Measurements from ENCODE around the gene EME1. TPM values are rescaled to one million over a fixed set of nuclear protein-coding genes. Genes with fewer than 3 reads are reported as not detected.

EME1 gene
- total and polyA plus RNA-seq, 2 of the 13 experiments (the other 11 are each of a cell fraction or from before 2014, with no cell fraction given): 20.7 to 24.6 TPM

DNA sequence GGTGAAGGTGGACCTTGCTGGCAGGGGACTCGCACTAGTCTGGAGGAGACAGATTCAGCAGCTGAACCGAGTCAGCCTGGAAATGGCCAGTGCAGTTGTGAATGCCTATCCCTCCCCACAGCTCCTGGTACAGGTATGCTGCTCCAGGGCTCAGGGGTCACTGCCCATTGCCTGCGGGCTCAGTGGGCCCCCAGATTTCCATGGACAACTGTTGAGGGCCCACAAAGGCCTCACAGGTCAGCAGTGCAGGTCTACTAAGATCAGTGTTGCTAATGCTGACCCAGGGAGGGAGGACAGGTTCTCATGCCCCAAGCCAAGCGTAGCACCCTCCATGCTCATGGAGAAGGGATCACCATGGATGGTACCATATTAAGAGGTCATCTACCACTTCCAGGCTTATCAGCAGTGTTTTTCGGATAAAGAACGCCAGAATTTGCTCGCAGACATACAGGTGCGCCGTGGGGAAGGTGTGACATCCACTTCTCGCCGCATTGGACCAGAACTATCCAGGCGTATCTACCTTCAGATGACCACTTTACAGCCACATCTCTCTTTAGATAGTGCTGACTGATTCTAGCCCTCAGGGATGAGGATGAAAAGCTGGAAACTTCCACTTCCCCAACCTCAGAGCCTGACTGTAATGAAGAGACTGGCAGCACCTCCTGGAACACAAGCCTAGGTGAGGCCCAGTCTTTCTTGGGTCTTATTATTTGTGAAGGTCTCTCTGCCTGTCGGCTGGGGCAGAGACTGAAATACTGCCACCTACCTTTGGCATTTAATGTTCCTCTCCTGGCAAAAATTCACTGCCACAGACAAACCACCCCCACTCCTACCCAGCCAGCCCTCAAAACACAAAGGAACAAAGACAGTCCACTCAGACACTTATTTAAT lies 7.6 kb downstream of the EME1 start (continued):
- TF ChIP-seq, protein P1, sequence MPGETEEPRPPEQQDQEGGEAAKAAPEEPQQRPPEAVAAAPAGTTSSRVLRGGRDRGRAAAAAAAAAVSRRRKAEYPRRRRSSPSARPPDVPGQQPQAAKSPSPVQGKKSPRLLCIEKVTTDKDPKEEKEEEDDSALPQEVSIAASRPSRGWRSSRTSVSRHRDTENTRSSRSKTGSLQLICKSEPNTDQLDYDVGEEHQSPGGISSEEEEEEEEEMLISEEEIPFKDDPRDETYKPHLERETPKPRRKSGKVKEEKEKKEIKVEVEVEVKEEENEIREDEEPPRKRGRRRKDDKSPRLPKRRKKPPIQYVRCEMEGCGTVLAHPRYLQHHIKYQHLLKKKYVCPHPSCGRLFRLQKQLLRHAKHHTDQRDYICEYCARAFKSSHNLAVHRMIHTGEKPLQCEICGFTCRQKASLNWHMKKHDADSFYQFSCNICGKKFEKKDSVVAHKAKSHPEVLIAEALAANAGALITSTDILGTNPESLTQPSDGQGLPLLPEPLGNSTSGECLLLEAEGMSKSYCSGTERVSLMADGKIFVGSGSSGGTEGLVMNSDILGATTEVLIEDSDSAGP (CRISPR knock-in tag; IDR thresholded peaks at IDR 0.05; ENCODE audit: borderline replicate concordance): no peak
- TF ChIP-seq PLRG1 (conservative IDR thresholded peaks at IDR 0.05) (no peak), KLF16 (CRISPR knock-in tag; IDR thresholded peaks at IDR 0.05) (no peak), GTF2F1 (IDR thresholded peaks at IDR 0.05; ENCODE audit: low read length) (no peak), IRX3 (CRISPR knock-in tag; IDR thresholded peaks at IDR 0.05; ENCODE audit: borderline replicate concordance, low read depth) (no peak), SRSF4 (IDR thresholded peaks at IDR 0.05; ENCODE audit: low read depth, low read length, poor library complexity, severe bottlenecking) (peak; percentile 81), FOXA1 (IDR thresholded peaks at IDR 0.05) (no peak), FOXA1 (CRISPR knock-in tag; IDR thresholded peaks at IDR 0.05) (no peak), ZC3H4 (CRISPR knock-in tag; IDR thresholded peaks at IDR 0.05; ENCODE audit: borderline replicate concordance) (0 out of 2 replicates have a peak, but pooled peaks have one; percentile 48), RBM22 (optimal IDR thresholded peaks at IDR 0.05; ENCODE audit: low read length) (peak; percentile 93), ZNF563 (CRISPR knock-in tag; IDR thresholded peaks at IDR 0.05) (no peak), YEATS2 (CRISPR knock-in tag; IDR thresholded peaks at IDR 0.05; ENCODE audit: borderline replicate concordance) (no peak), BHLHE40 (IDR thresholded peaks at IDR 0.05; ENCODE audit: low read length) (no peak), MTA1 (CRISPR knock-in tag; IDR thresholded peaks at IDR 0.05; ENCODE audit: borderline replicate concordance) (no peak)
- TF ChIP-seq, protein P2, sequence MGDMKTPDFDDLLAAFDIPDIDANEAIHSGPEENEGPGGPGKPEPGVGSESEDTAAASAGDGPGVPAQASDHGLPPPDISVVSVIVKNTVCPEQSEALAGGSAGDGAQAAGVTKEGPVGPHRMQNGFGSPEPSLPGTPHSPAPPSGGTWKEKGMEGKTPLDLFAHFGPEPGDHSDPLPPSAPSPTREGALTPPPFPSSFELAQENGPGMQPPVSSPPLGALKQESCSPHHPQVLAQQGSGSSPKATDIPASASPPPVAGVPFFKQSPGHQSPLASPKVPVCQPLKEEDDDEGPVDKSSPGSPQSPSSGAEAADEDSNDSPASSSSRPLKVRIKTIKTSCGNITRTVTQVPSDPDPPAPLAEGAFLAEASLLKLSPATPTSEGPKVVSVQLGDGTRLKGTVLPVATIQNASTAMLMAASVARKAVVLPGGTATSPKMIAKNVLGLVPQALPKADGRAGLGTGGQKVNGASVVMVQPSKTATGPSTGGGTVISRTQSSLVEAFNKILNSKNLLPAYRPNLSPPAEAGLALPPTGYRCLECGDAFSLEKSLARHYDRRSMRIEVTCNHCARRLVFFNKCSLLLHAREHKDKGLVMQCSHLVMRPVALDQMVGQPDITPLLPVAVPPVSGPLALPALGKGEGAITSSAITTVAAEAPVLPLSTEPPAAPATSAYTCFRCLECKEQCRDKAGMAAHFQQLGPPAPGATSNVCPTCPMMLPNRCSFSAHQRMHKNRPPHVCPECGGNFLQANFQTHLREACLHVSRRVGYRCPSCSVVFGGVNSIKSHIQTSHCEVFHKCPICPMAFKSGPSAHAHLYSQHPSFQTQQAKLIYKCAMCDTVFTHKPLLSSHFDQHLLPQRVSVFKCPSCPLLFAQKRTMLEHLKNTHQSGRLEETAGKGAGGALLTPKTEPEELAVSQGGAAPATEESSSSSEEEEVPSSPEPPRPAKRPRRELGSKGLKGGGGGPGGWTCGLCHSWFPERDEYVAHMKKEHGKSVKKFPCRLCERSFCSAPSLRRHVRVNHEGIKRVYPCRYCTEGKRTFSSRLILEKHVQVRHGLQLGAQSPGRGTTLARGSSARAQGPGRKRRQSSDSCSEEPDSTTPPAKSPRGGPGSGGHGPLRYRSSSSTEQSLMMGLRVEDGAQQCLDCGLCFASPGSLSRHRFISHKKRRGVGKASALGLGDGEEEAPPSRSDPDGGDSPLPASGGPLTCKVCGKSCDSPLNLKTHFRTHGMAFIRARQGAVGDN (CRISPR knock-in tag; IDR thresholded peaks at IDR 0.05): peak; percentile 15; the same call in 1 of the 2 replicates
- TF ChIP-seq, protein P3, sequence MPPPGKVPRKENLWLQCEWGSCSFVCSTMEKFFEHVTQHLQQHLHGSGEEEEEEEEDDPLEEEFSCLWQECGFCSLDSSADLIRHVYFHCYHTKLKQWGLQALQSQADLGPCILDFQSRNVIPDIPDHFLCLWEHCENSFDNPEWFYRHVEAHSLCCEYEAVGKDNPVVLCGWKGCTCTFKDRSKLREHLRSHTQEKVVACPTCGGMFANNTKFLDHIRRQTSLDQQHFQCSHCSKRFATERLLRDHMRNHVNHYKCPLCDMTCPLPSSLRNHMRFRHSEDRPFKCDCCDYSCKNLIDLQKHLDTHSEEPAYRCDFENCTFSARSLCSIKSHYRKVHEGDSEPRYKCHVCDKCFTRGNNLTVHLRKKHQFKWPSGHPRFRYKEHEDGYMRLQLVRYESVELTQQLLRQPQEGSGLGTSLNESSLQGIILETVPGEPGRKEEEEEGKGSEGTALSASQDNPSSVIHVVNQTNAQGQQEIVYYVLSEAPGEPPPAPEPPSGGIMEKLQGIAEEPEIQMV (CRISPR knock-in tag; IDR thresholded peaks at IDR 0.05; ENCODE audit: low read depth): no peak
- TF ChIP-seq, protein P4, sequence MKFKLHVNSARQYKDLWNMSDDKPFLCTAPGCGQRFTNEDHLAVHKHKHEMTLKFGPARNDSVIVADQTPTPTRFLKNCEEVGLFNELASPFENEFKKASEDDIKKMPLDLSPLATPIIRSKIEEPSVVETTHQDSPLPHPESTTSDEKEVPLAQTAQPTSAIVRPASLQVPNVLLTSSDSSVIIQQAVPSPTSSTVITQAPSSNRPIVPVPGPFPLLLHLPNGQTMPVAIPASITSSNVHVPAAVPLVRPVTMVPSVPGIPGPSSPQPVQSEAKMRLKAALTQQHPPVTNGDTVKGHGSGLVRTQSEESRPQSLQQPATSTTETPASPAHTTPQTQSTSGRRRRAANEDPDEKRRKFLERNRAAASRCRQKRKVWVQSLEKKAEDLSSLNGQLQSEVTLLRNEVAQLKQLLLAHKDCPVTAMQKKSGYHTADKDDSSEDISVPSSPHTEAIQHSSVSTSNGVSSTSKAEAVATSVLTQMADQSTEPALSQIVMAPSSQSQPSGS (CRISPR knock-in tag; IDR thresholded peaks at IDR 0.05): no peak
- TF ChIP-seq, protein P5, sequence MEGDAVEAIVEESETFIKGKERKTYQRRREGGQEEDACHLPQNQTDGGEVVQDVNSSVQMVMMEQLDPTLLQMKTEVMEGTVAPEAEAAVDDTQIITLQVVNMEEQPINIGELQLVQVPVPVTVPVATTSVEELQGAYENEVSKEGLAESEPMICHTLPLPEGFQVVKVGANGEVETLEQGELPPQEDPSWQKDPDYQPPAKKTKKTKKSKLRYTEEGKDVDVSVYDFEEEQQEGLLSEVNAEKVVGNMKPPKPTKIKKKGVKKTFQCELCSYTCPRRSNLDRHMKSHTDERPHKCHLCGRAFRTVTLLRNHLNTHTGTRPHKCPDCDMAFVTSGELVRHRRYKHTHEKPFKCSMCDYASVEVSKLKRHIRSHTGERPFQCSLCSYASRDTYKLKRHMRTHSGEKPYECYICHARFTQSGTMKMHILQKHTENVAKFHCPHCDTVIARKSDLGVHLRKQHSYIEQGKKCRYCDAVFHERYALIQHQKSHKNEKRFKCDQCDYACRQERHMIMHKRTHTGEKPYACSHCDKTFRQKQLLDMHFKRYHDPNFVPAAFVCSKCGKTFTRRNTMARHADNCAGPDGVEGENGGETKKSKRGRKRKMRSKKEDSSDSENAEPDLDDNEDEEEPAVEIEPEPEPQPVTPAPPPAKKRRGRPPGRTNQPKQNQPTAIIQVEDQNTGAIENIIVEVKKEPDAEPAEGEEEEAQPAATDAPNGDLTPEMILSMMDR (CRISPR knock-in tag; IDR thresholded peaks at IDR 0.05): peak; percentile 27; the same call in 1 of the 2 replicates
